A673 (cell line): ENCODE measurements around the gene CMTM3. TPM values are rescaled to one million over a fixed set of nuclear protein-coding genes. Genes with fewer than 3 reads are reported as not detected.

Experiments used
- BruUV-seq: library from RNA; stranded (reverse); fragments of 400-500 nt; replicated peaks from 2 replicates; lab custom pipeline; 2021; lab: Mats Ljungman, UMichigan
- CTCF ChIA-PET: fragments of 300-600 bp; sonication (Branson Sonifier 250); formaldehyde crosslinking; loops from one replicate; lab custom pipeline; 2022; ENCODE audit warnings: antibody characterized with exemption; lab: Charles Lee
- POLR2A ChIA-PET: fragments of 300-600 bp; sonication (Branson Sonifier 250); formaldehyde crosslinking; loops from one replicate; lab custom pipeline; 2022; ENCODE audit warnings: antibody characterized with exemption; ENCODE audit not compliant: low non-redundant PET; lab: Charles Lee
- DNase-seq: peaks from one replicate; pipeline ENCODE4 v3.0.0-alpha.2; 2015; ENCODE audit warnings: low spot score
- H3K27ac ChIP-seq: fragments of 200-600 bp; sonication (generic); 2 replicates; pipeline ENCODE4 v1.5.1; 2016; ENCODE audit warnings: mixed run types, low read depth, mild to moderate bottlenecking, mixed read lengths, antibody characterized with exemption, low read length; ENCODE audit not compliant: poor library complexity, severe bottlenecking
- H3K27me3 ChIP-seq: fragments of 200-600 bp; sonication (generic); replicated peaks from 2 replicates; pipeline ENCODE4 v1.6.1; 2017; ENCODE audit warnings: mixed run types, low read depth, mild to moderate bottlenecking, mixed read lengths, antibody characterized with exemption, low read length; ENCODE audit not compliant: insufficient read depth, poor library complexity
- H3K36me3 ChIP-seq: fragments of 200-600 bp; sonication (generic); 2 replicates; pipeline ENCODE4 v1.6.1; 2016; ENCODE audit warnings: mixed run types, mild to moderate bottlenecking, mixed read lengths, antibody characterized with exemption, low read length; ENCODE audit not compliant: insufficient read depth, poor library complexity, severe bottlenecking
- H3K4me1 ChIP-seq: fragments of 200-600 bp; sonication (generic); 2 replicates; pipeline ENCODE4 v1.6.1; 2017; ENCODE audit warnings: mixed run types, mild to moderate bottlenecking, mixed read lengths, antibody characterized with exemption, low read length; ENCODE audit not compliant: insufficient read depth, poor library complexity, severe bottlenecking
- H3K4me3 ChIP-seq: fragments of 200-600 bp; sonication (generic); 2 replicates; pipeline ENCODE4 v1.5.1; 2016; ENCODE audit warnings: low read depth, mixed run types, mild to moderate bottlenecking, mixed read lengths, low read length; ENCODE audit not compliant: poor library complexity, severe bottlenecking
- H3K9me3 ChIP-seq: fragments of 200-600 bp; sonication (generic); 2 replicates; pipeline ENCODE4 v1.6.1; 2016; ENCODE audit warnings: mixed run types, low read depth, mild to moderate bottlenecking, mixed read lengths, antibody characterized with exemption, low read length; ENCODE audit not compliant: poor library complexity, severe bottlenecking
- EZH2 ChIP-seq: fragments of 200-600 bp; sonication (generic); IDR thresholded peaks from 2 replicates; pipeline ENCODE4 v1.6.1; 2017; ENCODE audit warnings: borderline replicate concordance, low read depth, mild to moderate bottlenecking, mixed read lengths, antibody characterized with exemption, low read length; ENCODE audit not compliant: poor library complexity, severe bottlenecking
- intact Hi-C: fragments of 100-400 bp; cut with micrococcal nuclease; formaldehyde crosslinking; loops from one replicate; pipeline ENCODE4 v1.10.0; 2022; ENCODE audit not compliant: unreplicated experiment
- total RNA-seq: library from RNA; stranded (reverse); gene quantifications from 2 replicates; pipeline ENCODE4 v1.2.3, GENCODE V29; 2021
- TF ChIP-seq, protein P1 (sequence below): fragments of 300-800, 200-600 bp; sonication (generic); conservative IDR thresholded peaks from 2 replicates; pipeline ENCODE4 v1.5.1; 2017; ENCODE audit warnings: low read depth, mild to moderate bottlenecking, antibody characterized with exemption, low read length, moderate library complexity, mixed read lengths

The CMTM3 gene
- total RNA-seq, 1 experiment from 2014 or later = 25.5 TPM

DNA sequence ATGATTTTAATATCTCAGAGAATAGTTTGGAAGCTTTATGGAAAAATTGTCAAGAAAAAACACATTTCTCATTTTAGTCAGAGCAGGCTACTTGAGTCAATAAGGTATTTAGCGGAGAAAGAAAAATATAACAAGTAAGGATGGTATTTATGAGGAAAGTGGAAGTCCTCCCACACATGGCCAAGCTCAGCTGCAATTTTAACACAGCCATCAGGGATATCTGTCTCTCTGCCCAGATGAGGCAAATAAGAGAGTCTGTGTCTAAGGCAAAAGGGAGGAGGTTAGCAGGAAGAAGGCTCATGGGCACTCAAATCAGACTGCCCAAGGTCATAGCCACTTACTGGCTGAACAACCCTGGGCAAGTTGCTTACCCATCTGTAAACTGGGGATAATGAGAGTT, 30.4 kb upstream of the CMTM3 start:
- intact Hi-C loops = no loop called here
- no peak overlapping the region for H3K4me3 ChIP-seq
- no peaks in the 10 kb centered on the region for H3K9me3 ChIP-seq

DNA sequence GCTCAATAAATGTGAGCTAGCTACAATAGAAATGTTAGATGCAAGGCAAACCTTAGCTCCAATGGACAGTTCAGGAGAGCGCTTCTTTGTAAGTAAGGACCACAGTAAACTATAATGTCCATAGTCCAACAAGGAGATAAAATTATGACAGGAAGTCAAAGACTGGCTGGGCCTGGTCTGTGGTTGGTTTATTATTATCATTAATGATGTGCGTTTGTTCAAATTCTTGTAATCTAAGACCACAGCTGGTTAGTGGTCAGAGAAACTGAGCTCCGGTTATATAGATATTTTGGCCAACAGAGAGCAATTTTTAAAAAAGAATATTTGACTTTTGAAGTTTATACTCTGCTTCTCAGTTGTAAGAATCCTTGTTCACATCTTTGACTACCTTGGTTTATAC, 30.0 kb upstream of the CMTM3 start:
- intact Hi-C loops = no loop called here
- Histone ChIP-seq H3K27me3 (no peaks in the 10 kb centered on the region), H3K27ac (no peak overlapping the region), H3K36me3 (no peaks in the 10 kb centered on the region), H3K4me3 (no peak overlapping the region), H3K9me3 (no peaks in the 10 kb centered on the region), H3K4me1 (no peaks in the 10 kb centered on the region)
- CTCF ChIA-PET = no interaction called here
- BruUV-seq = no TSS peak
- no peak for TF ChIP-seq EZH2
- TF ChIP-seq, protein P1, sequence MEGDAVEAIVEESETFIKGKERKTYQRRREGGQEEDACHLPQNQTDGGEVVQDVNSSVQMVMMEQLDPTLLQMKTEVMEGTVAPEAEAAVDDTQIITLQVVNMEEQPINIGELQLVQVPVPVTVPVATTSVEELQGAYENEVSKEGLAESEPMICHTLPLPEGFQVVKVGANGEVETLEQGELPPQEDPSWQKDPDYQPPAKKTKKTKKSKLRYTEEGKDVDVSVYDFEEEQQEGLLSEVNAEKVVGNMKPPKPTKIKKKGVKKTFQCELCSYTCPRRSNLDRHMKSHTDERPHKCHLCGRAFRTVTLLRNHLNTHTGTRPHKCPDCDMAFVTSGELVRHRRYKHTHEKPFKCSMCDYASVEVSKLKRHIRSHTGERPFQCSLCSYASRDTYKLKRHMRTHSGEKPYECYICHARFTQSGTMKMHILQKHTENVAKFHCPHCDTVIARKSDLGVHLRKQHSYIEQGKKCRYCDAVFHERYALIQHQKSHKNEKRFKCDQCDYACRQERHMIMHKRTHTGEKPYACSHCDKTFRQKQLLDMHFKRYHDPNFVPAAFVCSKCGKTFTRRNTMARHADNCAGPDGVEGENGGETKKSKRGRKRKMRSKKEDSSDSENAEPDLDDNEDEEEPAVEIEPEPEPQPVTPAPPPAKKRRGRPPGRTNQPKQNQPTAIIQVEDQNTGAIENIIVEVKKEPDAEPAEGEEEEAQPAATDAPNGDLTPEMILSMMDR = no peak
- POLR2A ChIA-PET = no interaction called here
- no peak for DNase-seq

More for the DNA sequence above, 30.4 kb upstream of the CMTM3 start:
- Histone ChIP-seq H3K4me1 (no peaks in the 10 kb centered on the region), H3K27ac (no peak overlapping the region), H3K27me3 (no peaks in the 10 kb centered on the region), H3K36me3 (no peaks in the 10 kb centered on the region)
- CTCF ChIA-PET = no interaction called here
- POLR2A ChIA-PET = no interaction called here
- DNase-seq = no peak
- no TSS peak for BruUV-seq
- TF ChIP-seq, protein P1 = no peak
- TF ChIP-seq EZH2 = no peak

GRCh38 chr16:66575060-66575459, 29.4 kb upstream of the CMTM3 start:
- ChIA-PET POLR2A (no interaction called here), CTCF (no interaction called here)
- no peak overlapping the region for H3K27ac ChIP-seq
- intact Hi-C loops = no loop called here
- no peak for DNase-seq
- no peak for TF ChIP-seq EZH2
- TF ChIP-seq, protein P1 = no peak
- H3K4me1 ChIP-seq = peaks cover 1% of the 10 kb centered on the region
- no peaks in the 10 kb centered on the region for H3K9me3 ChIP-seq
- H3K27me3 ChIP-seq = no peaks in the 10 kb centered on the region
- no peak overlapping the region for H3K4me3 ChIP-seq
- BruUV-seq = no TSS peak
- H3K36me3 ChIP-seq = no peaks in the 10 kb centered on the region
